Peyer's patch (tissue), 4 donors: ENCODE data around the gene PRKAR2A. TPM values are rescaled to one million over a fixed set of nuclear protein-coding genes. Genes with fewer than 3 reads are reported as not detected.

Experiments used
- DNase-seq, 3 donors: peaks; one replicate each; pipeline ENCODE4 v3.0.0-alpha.2; 2017 to 2019
- H3K27ac ChIP-seq, 4 donors: fragments of 200-600 bp; sonication (generic); one replicate each; pipeline ENCODE4 v1.5.1; 2016 to 2019
- H3K27me3 ChIP-seq, 2 donors: fragments of 200-600 bp; sonication (generic); one replicate each; pipeline ENCODE4 v1.5.1; 2019
- H3K36me3 ChIP-seq, 3 donors: fragments of 200-600 bp; sonication (generic); one replicate each; pipeline ENCODE4 v1.5.1; 2016 to 2019
- H3K4me1 ChIP-seq, 4 donors: fragments of 200-600 bp; sonication (generic); one replicate each; pipeline ENCODE4 v1.5.1; 2016 to 2019
- H3K4me3 ChIP-seq, 4 donors: fragments of 200-600 bp; sonication (generic); 1 replicate in 3 of 4; 2 replicates in 1 of 4; pipeline ENCODE4 v1.5.1; 2016 to 2019; ENCODE audit warnings: mild to moderate bottlenecking in 1 of 4
- H3K9me3 ChIP-seq, 4 donors: fragments of 200-600 bp; sonication (generic); one replicate each; pipeline ENCODE4 v1.5.1; 2016 to 2019; ENCODE audit warnings: mild to moderate bottlenecking in 1 of 4
- CTCF ChIP-seq, 6 experiments: fragments of 450-650 bp in 4 of 6; fragments of 200-600 bp in 2 of 6; sonication (generic) in 1 of 6; IDR thresholded peaks; one replicate each; pipeline ENCODE4 v1.5.1; 2017 to 2019; ENCODE audit warnings: antibody characterized with exemption in 6 of 6, mild to moderate bottlenecking in 3 of 6, moderate library complexity in 1 of 6
- POLR2A ChIP-seq, 2 donors: fragments of 450-650 bp; IDR thresholded peaks; one replicate each; pipeline ENCODE4 v1.5.1; 2017; ENCODE audit warnings: antibody characterized with exemption in 2 of 2, mild to moderate bottlenecking in 2 of 2, moderate library complexity in 2 of 2
- total RNA-seq, 4 donors: library from RNA; depleted of rRNA; stranded (reverse); fragments of >200 nt; gene quantifications; one replicate each; pipeline ENCODE4 v1.1.0, GENCODE V29; 2016

Gene PRKAR2A
- total RNA-seq, 4 donors from 2014 or later, result 21.0 to 34.7 (median 25.8) TPM

DNA sequence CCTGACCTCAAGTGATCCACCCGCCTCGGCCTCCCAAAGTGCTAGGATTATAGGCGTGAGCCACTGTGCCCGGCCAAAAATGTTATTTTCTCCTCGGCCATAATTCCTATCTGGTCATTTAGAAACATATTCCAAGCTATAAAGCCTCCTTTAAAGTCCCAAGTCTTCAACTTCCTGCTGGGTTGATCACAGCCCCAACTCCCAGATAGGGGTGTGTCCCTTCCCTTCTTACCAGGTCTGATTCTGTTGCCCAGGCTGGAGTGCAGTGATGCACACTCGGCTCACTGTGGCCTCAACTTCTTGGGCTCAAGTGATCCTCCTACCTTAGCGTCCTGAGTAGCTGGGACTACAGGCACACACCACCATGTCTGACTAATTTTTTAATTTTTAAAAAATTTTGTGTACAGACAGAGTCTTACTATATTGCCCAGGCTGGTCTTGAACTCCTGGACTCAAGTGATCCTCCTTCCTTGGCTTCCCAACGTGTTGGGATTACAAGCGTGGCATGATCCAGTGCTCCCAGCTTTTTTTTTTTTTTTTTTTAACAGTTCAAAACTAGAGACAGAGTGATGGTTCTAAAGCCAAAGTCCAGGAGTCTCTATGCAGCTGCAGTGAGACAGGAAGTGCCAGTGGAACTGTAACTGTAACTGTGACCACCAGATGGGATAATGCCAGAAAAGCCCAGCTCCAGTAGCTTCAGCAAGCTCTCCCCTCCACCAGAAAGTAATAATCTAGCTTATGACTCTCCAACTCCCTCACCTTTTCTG, 8.2 kb upstream of the PRKAR2A start:
- H3K27ac ChIP-seq, result peak overlapping the region in 1 of 4 donors; percentile 73
- H3K9me3 ChIP-seq, result no peaks in the 10 kb centered on the region
- peaks cover 0 to 44% (median 0%) of the 10 kb centered on the region in 3 donors for H3K36me3 ChIP-seq
- H3K4me1 ChIP-seq, result peaks cover 0 to 10% (median 0%) of the 10 kb centered on the region in 4 donors
- DNase-seq, result no peak
- H3K4me3 ChIP-seq, result no peak overlapping the region
- TF ChIP-seq CTCF (IDR thresholded peaks at IDR 0.05), result peak in 3 of 6 experiments; percentile 25 to 38 (median 29)
- no peak for TF ChIP-seq POLR2A (IDR thresholded peaks at IDR 0.05)
- H3K27me3 ChIP-seq, result no peaks in the 10 kb centered on the region

- Histone ChIP-seq H3K4me3 (no peak overlapping the region), H3K36me3 (peaks cover 0 to 8% (median 0%) of the 10 kb centered on the region in 3 donors), H3K27ac (peak overlapping the region in 1 of 4 donors; percentile 33), H3K4me1 (peaks cover 0 to 10% (median 0%) of the 10 kb centered on the region in 4 donors), H3K27me3 (no peaks in the 10 kb centered on the region), H3K9me3 (no peaks in the 10 kb centered on the region)
- DNase-seq, result peak in 1 of 3 donors; percentile 18
- TF ChIP-seq POLR2A (IDR thresholded peaks at IDR 0.05), result no peak
- TF ChIP-seq CTCF (IDR thresholded peaks at IDR 0.05), result no peak
These were observed 4.5 kb upstream of the PRKAR2A start for GRCh38 chr3:48852151-48852550.

- no peak overlapping the region for H3K27ac ChIP-seq
- H3K4me3 ChIP-seq, result no peak overlapping the region
- H3K4me1 ChIP-seq, result peaks cover 0 to 12% (median 2%) of the 10 kb centered on the region in 4 donors
- H3K36me3 ChIP-seq, result peaks cover 0 to under 1% (median 0%) of the 10 kb centered on the region in 3 donors
- TF ChIP-seq POLR2A (IDR thresholded peaks at IDR 0.05), result no peak
- TF ChIP-seq CTCF (IDR thresholded peaks at IDR 0.05), result no peak
- H3K9me3 ChIP-seq, result no peaks in the 10 kb centered on the region
- DNase-seq, result peak in 1 of 3 donors; percentile 29
- no peaks in the 10 kb centered on the region for H3K27me3 ChIP-seq
These were observed 3.7 kb upstream of the PRKAR2A start for GRCh38 chr3:48851407-48851806.

DNA sequence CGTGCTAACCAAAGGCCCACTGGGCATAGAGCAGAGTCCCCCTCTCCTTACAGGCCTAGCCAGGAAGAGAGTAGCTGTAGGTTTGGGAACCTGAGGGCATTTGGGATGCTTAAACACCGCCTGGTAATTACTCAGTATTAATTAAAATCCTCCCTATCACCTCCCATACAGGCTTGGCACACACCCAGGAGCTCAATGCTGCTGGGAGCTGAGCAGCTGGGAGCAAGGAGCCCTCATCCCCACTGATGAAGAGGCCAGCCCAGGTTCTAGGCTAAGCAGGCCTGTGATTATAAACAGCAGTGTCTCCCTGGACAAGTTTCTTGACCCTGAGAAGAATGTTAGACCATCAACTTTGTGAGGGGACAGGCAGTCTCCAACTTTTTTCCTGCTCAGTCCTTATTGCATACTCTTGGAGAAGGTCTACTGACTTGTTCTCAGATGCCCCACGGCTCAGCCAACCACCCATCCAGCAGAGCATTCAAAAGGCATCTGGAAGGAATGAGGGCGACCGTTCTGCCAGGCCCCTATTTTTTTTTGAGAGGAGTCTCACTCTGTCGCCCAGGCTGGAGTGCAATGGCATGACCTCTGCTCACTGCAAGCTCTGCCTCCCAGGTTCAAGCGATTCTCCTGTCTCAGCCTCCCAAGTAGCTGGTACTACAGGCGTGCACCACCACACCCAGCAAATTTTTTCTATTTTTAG, 1.3 kb upstream of the PRKAR2A start:
- no peak for TF ChIP-seq CTCF (IDR thresholded peaks at IDR 0.05)
- no peak for TF ChIP-seq POLR2A (IDR thresholded peaks at IDR 0.05)
- Histone ChIP-seq H3K27ac (peak overlapping the region in 2 of 4 donors; percentile 93 to 97), H3K9me3 (no peaks in the 10 kb centered on the region), H3K27me3 (no peaks in the 10 kb centered on the region), H3K36me3 (no peaks in the 10 kb centered on the region), H3K4me1 (peaks cover 0 to 23% (median 3%) of the 10 kb centered on the region in 4 donors), H3K4me3 (no peak overlapping the region)
- DNase-seq, result peak in 1 of 3 donors; percentile 39

DNA sequence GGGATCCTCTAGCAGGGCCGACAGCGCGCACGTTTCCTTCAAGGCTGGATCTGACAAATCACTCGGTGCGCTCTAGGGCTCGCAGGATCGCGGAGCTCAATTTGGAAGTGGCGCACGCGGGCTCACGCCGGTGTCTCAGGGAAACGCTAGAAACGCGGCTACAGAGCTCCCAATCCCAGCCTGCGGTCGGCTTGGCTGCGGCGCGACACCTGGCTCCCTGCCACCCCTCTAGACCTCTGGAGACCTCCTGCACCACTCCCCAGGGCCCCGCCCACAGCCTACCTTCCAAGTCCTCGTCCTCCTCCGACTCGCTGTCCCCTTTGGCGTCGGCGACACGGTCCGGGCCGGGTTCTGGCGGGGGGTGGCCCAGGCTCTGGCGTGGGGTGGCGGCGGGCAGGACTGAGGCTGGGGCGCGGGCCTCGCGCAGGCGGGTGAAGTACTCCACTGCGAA, 596 bp downstream of the PRKAR2A start:
- peak overlapping the region; percentile 93 to 98 (median 96) for H3K27ac ChIP-seq
- peak; percentile 61 to 86 (median 86) for DNase-seq

More for the DNA sequence above, 596 bp downstream of the PRKAR2A start:
- H3K4me1 ChIP-seq, result peaks cover 0 to 17% (median 3%) of the 10 kb centered on the region in 4 donors
- TF ChIP-seq CTCF (IDR thresholded peaks at IDR 0.05) (no peak), POLR2A (IDR thresholded peaks at IDR 0.05) (no peak)
- no peaks in the 10 kb centered on the region for H3K27me3 ChIP-seq
- peak overlapping the region; percentile 83 to 91 (median 84) for H3K4me3 ChIP-seq
- no peaks in the 10 kb centered on the region for H3K9me3 ChIP-seq
- H3K36me3 ChIP-seq, result no peaks in the 10 kb centered on the region
